Endothelial cell of umbilical vein (primary cell): ENCODE data around the gene MRC2.

Experiments
- CTCF ChIP-seq, 2 donors: IDR thresholded peaks; 1 replicate in 1 of 2; 2 replicates in 1 of 2; pipeline ENCODE4 v1.5.1; 2011; ENCODE audit warnings: low read length in 2 of 2, mild to moderate bottlenecking in 2 of 2, moderate library complexity in 2 of 2, control low read depth in 1 of 2, inconsistent platforms in 1 of 2, low read depth in 1 of 2; ENCODE audit not compliant: insufficient read depth in 1 of 2; ENCODE audit errors: extremely low read depth in 1 of 2
- FOS ChIP-seq: IDR thresholded peaks from 2 replicates; pipeline ENCODE4 v1.6.1; 2011; ENCODE audit warnings: mild to moderate bottlenecking, low read length, moderate library complexity, borderline replicate concordance; ENCODE audit not compliant: insufficient read depth
- GATA2 ChIP-seq: IDR thresholded peaks from 2 replicates; pipeline ENCODE4 v1.7.0; 2011; ENCODE audit warnings: low read depth, mild to moderate bottlenecking, moderate library complexity, mixed read lengths, low read length; ENCODE audit not compliant: insufficient read length, insufficient read depth
- JUN ChIP-seq: IDR thresholded peaks from 2 replicates; pipeline ENCODE4 v1.6.1; 2011; ENCODE audit warnings: borderline replicate concordance, low read depth; ENCODE audit not compliant: insufficient read length, insufficient read depth
- POLR2A ChIP-seq: IDR thresholded peaks from 2 replicates; pipeline ENCODE4 v1.6.1; 2012; ENCODE audit warnings: low read depth, mild to moderate bottlenecking, control low read depth, low read length

- TF ChIP-seq CTCF (IDR thresholded peaks at IDR 0.05; ENCODE audit: extremely low read depth in 1 of 2, insufficient read depth in 1 of 2, low read depth in 1 of 2, low read length in 2 of 2) (no peak), POLR2A (no peak), JUN (no peak), GATA2 (no peak), FOS (no peak)
Observed at GRCh38 chr17:62700964-62701705, 73.7 kb downstream of the MRC2 start.
